Measurements from ENCODE around the gene TMEM141.

GRCh38 chr9:136826188-136826541 lies 35.0 kb downstream of the TMEM141 start:
- TF ChIP-seq, protein P1, sequence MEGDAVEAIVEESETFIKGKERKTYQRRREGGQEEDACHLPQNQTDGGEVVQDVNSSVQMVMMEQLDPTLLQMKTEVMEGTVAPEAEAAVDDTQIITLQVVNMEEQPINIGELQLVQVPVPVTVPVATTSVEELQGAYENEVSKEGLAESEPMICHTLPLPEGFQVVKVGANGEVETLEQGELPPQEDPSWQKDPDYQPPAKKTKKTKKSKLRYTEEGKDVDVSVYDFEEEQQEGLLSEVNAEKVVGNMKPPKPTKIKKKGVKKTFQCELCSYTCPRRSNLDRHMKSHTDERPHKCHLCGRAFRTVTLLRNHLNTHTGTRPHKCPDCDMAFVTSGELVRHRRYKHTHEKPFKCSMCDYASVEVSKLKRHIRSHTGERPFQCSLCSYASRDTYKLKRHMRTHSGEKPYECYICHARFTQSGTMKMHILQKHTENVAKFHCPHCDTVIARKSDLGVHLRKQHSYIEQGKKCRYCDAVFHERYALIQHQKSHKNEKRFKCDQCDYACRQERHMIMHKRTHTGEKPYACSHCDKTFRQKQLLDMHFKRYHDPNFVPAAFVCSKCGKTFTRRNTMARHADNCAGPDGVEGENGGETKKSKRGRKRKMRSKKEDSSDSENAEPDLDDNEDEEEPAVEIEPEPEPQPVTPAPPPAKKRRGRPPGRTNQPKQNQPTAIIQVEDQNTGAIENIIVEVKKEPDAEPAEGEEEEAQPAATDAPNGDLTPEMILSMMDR (IDR thresholded peaks at IDR 0.05; ENCODE audit: borderline replicate concordance, extremely low read depth, low read length, poor library complexity, severe bottlenecking): no peak
- no peak for TF ChIP-seq EZH2 (IDR thresholded peaks at IDR 0.05; ENCODE audit: borderline replicate concordance, low read depth, low read length, severe bottlenecking)
